B cell (primary cell): Measurements from ENCODE around the gene FRAT2.

ENCODE experiments used
- EZH2 ChIP-seq: IDR thresholded peaks from 2 replicates; pipeline ENCODE4 v1.6.1; 2012; ENCODE audit warnings: borderline replicate concordance, low read depth, mild to moderate bottlenecking, moderate library complexity, low read length; ENCODE audit not compliant: insufficient read depth, poor library complexity, severe bottlenecking
- TF ChIP-seq, protein P1 (sequence below): fragments of 200-600 bp; IDR thresholded peaks from one replicate; pipeline ENCODE4 v1.8.0; 2022; ENCODE audit warnings: antibody characterized with exemption, mild to moderate bottlenecking

GRCh38 chr10:97355571-97355975 lies 21.0 kb upstream of the FRAT2 start:
- TF ChIP-seq, protein P1, sequence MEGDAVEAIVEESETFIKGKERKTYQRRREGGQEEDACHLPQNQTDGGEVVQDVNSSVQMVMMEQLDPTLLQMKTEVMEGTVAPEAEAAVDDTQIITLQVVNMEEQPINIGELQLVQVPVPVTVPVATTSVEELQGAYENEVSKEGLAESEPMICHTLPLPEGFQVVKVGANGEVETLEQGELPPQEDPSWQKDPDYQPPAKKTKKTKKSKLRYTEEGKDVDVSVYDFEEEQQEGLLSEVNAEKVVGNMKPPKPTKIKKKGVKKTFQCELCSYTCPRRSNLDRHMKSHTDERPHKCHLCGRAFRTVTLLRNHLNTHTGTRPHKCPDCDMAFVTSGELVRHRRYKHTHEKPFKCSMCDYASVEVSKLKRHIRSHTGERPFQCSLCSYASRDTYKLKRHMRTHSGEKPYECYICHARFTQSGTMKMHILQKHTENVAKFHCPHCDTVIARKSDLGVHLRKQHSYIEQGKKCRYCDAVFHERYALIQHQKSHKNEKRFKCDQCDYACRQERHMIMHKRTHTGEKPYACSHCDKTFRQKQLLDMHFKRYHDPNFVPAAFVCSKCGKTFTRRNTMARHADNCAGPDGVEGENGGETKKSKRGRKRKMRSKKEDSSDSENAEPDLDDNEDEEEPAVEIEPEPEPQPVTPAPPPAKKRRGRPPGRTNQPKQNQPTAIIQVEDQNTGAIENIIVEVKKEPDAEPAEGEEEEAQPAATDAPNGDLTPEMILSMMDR = no peak
- TF ChIP-seq EZH2 = no peak
